ENCODE measurements around the gene PCSK5. TPM values are rescaled to one million over a fixed set of nuclear protein-coding genes. Genes with fewer than 3 reads are reported as not detected.

PCSK5 gene
- polyA plus RNA-seq, 1 donor, result 123 TPM

DNA sequence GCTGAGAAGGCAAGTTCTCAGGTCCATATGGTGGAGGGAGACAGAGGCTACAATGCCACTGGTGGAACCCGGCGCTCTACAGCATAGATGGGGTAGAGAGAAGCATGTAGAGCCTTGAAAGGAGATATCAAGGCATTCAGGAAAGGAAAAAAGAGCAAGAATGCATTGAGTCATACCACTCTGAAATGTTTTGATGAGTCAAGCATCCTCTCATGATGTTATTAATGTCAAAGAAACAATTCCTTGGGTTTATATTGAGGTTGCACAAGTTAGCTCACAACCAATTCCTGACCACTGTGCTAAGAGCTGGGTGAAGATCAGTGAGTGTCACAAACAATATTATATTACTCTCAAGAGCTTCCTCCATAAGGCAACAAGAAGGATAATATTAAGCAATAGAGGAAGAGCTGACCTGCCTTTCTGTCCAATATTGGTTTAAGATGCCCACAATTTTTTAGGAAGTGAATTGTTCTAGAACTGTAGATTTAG, 325.7 kb downstream of the PCSK5 start:
- no peak for DNase-seq
- Histone ChIP-seq H3K27ac (ENCODE audit: low read length) (no peak overlapping the region), H3K9me3 (ENCODE audit: control insufficient read depth, low read depth, low read length) (no peaks in the 10 kb centered on the region), H3K4me3 (ENCODE audit: low read length) (no peak overlapping the region), H3K27me3 (ENCODE audit: control insufficient read depth, insufficient read depth, low read length) (no peaks in the 10 kb centered on the region), H3K4me1 (ENCODE audit: control insufficient read depth, insufficient read depth, low read length) (no peaks in the 10 kb centered on the region), H3K36me3 (ENCODE audit: control insufficient read depth, insufficient read depth, low read length) (peaks cover 27% of the 10 kb centered on the region)
- WGBS (ENCODE audit: insufficient coverage, low lambda C conversion rate), result no CpG with 5 or more reads among the region's 2 CpGs

DNA sequence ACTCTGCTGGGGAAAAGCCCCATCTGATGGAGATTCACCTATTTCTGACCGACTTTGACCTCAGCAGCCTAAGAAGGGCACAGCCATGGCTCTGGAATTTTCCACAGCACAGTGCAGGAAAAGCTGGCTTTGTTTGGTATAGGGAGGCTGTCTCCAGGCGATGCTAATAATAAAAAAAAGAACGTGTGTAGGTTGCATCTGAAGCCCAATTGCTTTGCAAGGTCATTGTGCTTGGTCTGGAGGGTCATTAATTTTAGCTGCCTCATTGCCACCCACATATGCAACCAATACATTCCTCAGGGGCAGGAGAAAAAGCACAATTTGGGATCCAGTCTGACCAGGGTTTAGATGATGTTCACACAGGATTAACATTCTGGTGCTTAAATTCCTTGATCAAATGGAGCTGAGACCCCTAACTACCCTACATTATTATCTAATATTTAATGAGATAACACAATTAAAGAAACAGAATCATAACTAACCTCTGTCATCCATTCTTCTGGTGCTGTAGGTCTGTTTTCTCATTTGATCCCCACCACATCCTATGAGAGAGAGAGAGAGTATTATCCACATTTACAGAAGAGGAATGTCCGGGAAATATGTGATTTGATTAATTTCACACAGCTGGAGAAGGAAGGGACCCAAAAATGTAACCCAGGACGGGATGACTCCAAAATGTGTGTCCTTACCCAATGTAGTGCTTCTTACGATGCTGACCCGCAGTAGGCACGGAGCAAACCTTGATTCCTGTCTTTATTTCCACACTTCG, 327.8 kb downstream of the PCSK5 start:
- H3K4me1 ChIP-seq (ENCODE audit: control insufficient read depth, insufficient read depth, low read length), result no peaks in the 10 kb centered on the region
- H3K4me3 ChIP-seq (ENCODE audit: low read length), result no peak overlapping the region
- H3K36me3 ChIP-seq (ENCODE audit: control insufficient read depth, insufficient read depth, low read length), result peaks cover 23% of the 10 kb centered on the region
- H3K27ac ChIP-seq (ENCODE audit: low read length), result no peak overlapping the region
- no peaks in the 10 kb centered on the region for H3K27me3 ChIP-seq (ENCODE audit: control insufficient read depth, insufficient read depth, low read length)
- no peak for DNase-seq
- WGBS (ENCODE audit: insufficient coverage, low lambda C conversion rate), result 90% methylated on average over 2 of the region's 9 CpGs
- H3K9me3 ChIP-seq (ENCODE audit: control insufficient read depth, low read depth, low read length), result no peaks in the 10 kb centered on the region

DNA sequence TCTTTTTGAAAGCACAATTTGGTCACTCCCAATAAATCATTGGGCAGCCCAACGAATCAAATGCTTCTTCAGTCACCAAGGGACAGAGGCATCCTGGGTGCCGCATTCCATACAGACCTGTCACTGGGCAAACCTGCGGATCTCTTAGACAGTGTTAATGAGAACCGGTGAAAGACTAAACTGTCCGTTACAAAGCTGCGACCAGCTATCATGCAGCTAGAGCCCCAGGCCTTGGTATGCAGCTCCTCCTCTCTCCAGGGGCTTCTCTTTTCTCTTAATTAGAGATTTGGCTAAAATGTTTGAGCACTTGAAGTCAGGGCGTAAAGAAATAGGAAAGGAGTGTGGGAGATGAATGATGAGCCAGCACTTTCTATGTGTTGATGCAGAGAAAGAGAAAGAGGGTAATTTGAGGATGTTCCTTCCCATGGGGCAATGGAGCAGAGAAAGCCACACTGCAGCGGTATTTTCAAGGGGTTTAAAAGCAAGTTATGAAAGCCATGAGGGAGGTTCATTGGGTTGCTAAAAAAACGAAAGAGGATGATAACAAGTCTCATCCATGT, 328.5 kb downstream of the PCSK5 start:
- Histone ChIP-seq H3K27ac (ENCODE audit: low read length) (no peak overlapping the region), H3K9me3 (ENCODE audit: control insufficient read depth, low read depth, low read length) (no peaks in the 10 kb centered on the region), H3K4me3 (ENCODE audit: low read length) (no peak overlapping the region), H3K27me3 (ENCODE audit: control insufficient read depth, insufficient read depth, low read length) (no peaks in the 10 kb centered on the region), H3K4me1 (ENCODE audit: control insufficient read depth, insufficient read depth, low read length) (no peaks in the 10 kb centered on the region), H3K36me3 (ENCODE audit: control insufficient read depth, insufficient read depth, low read length) (peaks cover 23% of the 10 kb centered on the region)
- 92% methylated on average over 6 of the region's 9 CpGs for WGBS (ENCODE audit: insufficient coverage, low lambda C conversion rate)
- no peak for DNase-seq

DNA sequence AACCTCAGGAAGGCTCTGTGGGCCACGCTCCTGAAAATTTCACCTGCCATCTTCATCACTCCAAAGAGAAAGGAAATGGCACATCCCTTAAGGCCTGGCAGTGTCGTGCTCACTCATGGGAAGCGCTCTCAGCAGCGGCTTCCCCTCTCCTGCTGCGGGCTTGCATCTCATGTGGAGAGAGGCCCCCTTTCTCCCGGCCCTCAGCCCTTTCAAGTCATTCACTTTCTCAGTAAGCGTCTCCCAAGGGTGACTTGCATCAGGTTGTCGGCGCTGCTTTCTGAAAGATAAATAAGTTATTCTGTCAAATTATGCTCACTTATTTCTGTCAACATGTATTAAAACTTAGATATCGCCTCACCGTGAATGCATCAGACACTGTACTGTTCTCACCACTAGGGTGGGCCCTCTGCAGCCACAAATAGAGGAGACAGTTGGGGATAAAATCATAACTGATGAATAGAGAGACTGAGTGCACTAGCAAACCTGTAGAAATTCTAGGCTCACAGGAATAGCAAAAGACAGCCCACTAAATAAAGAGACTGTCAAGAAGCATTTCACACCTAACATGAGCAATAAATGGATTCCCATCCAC, 329.2 kb downstream of the PCSK5 start:
- Histone ChIP-seq H3K9me3 (ENCODE audit: control insufficient read depth, low read depth, low read length) (no peaks in the 10 kb centered on the region), H3K27me3 (ENCODE audit: control insufficient read depth, insufficient read depth, low read length) (no peaks in the 10 kb centered on the region), H3K36me3 (ENCODE audit: control insufficient read depth, insufficient read depth, low read length) (peaks cover 23% of the 10 kb centered on the region), H3K27ac (ENCODE audit: low read length) (no peak overlapping the region), H3K4me1 (ENCODE audit: control insufficient read depth, insufficient read depth, low read length) (no peaks in the 10 kb centered on the region), H3K4me3 (ENCODE audit: low read length) (no peak overlapping the region)
- no CpG with 5 or more reads among the region's 11 CpGs for WGBS (ENCODE audit: insufficient coverage, low lambda C conversion rate)
- DNase-seq, result no peak

DNA sequence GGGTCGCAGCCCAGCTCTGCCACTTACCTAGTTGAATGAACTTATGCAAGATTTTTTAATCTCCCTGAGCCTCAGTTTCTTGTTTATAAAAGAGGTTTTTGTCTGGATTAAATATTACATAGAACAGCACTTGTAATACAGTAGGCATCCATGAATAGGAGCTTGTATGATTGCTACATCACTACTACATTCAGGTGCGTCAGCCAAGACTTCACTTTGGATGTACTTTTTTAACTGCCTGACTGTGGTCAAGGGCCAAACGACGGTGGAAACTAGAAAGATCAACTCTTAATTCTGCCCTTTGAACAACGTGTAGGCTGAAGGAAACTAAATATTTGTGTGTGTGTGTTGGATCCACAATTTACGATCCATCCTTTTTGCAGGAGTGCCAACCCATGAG, 330.9 kb downstream of the PCSK5 start:
- no peak overlapping the region for H3K27ac ChIP-seq (ENCODE audit: low read length)
- H3K4me1 ChIP-seq (ENCODE audit: control insufficient read depth, insufficient read depth, low read length), result no peaks in the 10 kb centered on the region
- no peak for DNase-seq
- WGBS (ENCODE audit: insufficient coverage, low lambda C conversion rate), result 40% methylated on average over 1 of the region's 6 CpGs
- H3K4me3 ChIP-seq (ENCODE audit: low read length), result no peak overlapping the region
- H3K9me3 ChIP-seq (ENCODE audit: control insufficient read depth, low read depth, low read length), result no peaks in the 10 kb centered on the region
- no peaks in the 10 kb centered on the region for H3K27me3 ChIP-seq (ENCODE audit: control insufficient read depth, insufficient read depth, low read length)
- peaks cover 23% of the 10 kb centered on the region for H3K36me3 ChIP-seq (ENCODE audit: control insufficient read depth, insufficient read depth, low read length)

DNA sequence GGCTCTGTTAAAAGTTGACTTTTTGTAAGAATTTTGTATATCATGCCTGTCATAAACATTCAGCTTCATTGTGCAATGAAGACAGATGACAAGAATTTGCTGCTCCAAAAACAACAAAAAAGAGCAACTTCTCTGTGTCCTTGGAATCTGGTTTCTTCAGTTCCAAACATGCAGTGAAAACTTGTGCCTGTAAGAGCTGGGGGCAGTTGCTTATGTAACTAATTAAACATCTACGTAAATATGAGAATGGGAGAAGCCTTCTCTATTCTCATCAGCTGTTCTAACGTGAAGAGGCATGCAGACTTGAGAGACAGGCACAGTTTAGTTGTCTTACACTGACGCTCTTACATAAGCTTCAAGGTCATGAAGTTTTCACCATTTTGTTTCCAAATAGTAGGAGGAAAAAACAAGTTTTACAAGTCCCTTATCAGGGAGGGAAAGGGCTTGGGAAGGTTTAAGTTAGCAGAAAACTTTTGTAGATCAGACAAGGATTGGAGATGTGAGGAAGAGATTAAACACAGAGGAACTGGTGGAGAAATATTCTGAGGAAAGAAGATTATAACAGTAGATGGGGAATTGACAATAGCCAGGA, 333.4 kb downstream of the PCSK5 start:
- no peak for DNase-seq
- Histone ChIP-seq H3K4me3 (ENCODE audit: low read length) (no peak overlapping the region), H3K27me3 (ENCODE audit: control insufficient read depth, insufficient read depth, low read length) (no peaks in the 10 kb centered on the region), H3K9me3 (ENCODE audit: control insufficient read depth, low read depth, low read length) (no peaks in the 10 kb centered on the region), H3K4me1 (ENCODE audit: control insufficient read depth, insufficient read depth, low read length) (no peaks in the 10 kb centered on the region), H3K27ac (ENCODE audit: low read length) (no peak overlapping the region), H3K36me3 (ENCODE audit: control insufficient read depth, insufficient read depth, low read length) (peaks cover 26% of the 10 kb centered on the region)
- WGBS (ENCODE audit: insufficient coverage, low lambda C conversion rate), result no CpG with 5 or more reads among the region's 3 CpGs

DNA sequence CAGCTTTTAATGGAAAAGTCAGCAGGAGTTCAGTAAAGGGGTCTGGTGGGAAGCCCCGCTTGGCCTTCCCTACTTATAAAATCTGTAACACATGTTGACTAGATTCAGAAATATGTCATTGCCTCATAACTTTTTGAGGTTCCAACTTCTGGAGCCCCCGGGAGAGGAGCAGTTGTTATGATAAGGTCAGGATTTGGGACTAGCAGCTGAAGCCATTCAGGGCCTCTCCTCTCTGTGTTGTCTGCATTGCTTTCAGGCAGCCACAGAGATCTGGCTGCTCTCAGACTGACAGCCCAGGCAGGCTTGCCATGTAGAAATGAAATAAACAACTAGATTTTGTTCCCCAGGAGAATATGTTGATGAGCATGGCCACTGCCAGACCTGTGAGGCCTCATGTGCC, 336.7 kb downstream of the PCSK5 start:
- DNase-seq, result no peak
- Histone ChIP-seq H3K9me3 (ENCODE audit: control insufficient read depth, low read depth, low read length) (no peaks in the 10 kb centered on the region), H3K4me1 (ENCODE audit: control insufficient read depth, insufficient read depth, low read length) (no peaks in the 10 kb centered on the region), H3K36me3 (ENCODE audit: control insufficient read depth, insufficient read depth, low read length) (peaks cover 37% of the 10 kb centered on the region), H3K4me3 (ENCODE audit: low read length) (no peak overlapping the region), H3K27me3 (ENCODE audit: control insufficient read depth, insufficient read depth, low read length) (no peaks in the 10 kb centered on the region), H3K27ac (ENCODE audit: low read length) (no peak overlapping the region)
- no CpG with 5 or more reads among the region's 2 CpGs for WGBS (ENCODE audit: insufficient coverage, low lambda C conversion rate)

DNA sequence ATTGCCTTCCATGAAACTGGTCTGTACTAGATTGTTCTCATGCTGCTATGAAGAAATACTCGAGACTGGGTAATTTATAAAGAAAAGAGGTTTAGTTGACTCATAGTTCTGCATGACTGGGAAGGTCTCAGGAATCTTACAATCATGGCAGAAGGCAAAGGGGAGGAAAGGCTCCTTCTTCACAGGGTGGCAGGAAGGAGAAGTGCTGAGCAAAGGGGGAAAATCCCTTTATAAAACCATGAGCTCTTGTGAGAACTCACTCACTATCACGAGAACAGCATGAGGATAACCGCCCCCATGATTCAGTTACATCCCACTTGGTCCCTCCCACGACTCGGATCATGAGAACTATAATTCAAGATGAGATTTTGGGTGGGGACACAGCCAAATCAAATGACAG, 340.5 kb downstream of the PCSK5 start:
- Histone ChIP-seq H3K9me3 (ENCODE audit: control insufficient read depth, low read depth, low read length) (no peaks in the 10 kb centered on the region), H3K4me3 (ENCODE audit: low read length) (no peak overlapping the region), H3K27me3 (ENCODE audit: control insufficient read depth, insufficient read depth, low read length) (no peaks in the 10 kb centered on the region), H3K27ac (ENCODE audit: low read length) (no peak overlapping the region), H3K4me1 (ENCODE audit: control insufficient read depth, insufficient read depth, low read length) (no peaks in the 10 kb centered on the region), H3K36me3 (ENCODE audit: control insufficient read depth, insufficient read depth, low read length) (peaks cover 54% of the 10 kb centered on the region)
- no CpG with 5 or more reads among the region's 5 CpGs for WGBS (ENCODE audit: insufficient coverage, low lambda C conversion rate)
- DNase-seq, result no peak

DNA sequence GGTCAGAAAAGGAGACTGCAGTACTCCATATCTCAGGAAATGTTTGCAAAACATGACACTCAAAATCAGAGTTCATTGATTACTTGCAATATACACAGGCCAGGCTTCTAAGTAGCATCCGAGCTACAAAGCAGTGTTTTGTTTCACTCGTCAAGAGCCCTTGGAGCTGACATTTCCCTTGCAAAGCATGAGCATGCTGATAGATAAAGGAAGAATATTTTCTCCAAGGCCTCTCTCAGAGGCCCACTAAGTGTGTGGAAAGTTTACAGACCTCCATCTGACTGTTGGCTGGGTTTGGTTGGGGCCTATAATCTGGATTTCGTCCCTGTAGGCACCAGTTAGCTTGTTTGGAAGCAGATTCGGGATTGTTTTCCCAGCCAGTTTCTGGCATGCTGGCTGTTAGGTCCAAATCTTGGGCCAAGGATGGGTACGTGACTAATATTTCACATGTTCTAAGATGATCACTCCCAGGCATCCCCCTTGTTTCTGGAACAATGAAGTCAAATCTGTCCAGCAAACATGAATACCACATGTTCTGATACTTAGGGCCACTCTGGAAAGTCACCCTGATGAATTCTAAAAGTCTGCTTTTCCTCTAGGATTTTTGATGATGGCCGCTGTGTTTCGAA, 342.5 kb downstream of the PCSK5 start:
- Histone ChIP-seq H3K9me3 (ENCODE audit: control insufficient read depth, low read depth, low read length) (no peaks in the 10 kb centered on the region), H3K36me3 (ENCODE audit: control insufficient read depth, insufficient read depth, low read length) (peaks cover 52% of the 10 kb centered on the region), H3K4me3 (ENCODE audit: low read length) (no peak overlapping the region), H3K4me1 (ENCODE audit: control insufficient read depth, insufficient read depth, low read length) (no peaks in the 10 kb centered on the region), H3K27ac (ENCODE audit: low read length) (no peak overlapping the region), H3K27me3 (ENCODE audit: control insufficient read depth, insufficient read depth, low read length) (no peaks in the 10 kb centered on the region)
- no CpG with 5 or more reads among the region's 7 CpGs for WGBS (ENCODE audit: insufficient coverage, low lambda C conversion rate)
- DNase-seq, result no peak

DNA sequence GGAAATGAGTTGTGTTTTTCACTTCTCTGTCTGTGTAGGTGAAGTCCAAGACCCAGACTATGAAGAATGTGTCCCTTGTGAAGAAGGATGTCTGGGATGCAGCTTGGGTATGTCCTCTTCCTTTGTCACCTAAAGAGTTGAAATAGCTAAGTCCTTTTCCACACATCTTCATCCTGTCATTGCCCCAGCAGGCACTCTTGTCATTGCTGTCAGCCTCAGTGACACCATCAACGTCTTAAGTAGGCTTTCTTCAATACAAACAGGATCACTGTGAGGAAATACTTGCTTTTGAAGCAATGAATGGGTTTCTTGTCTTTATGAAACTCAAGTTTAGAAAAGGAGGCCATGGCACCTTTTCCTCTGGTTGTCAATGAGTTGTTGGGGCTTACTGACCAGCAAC, 350.1 kb downstream of the PCSK5 start:
- Histone ChIP-seq H3K9me3 (ENCODE audit: control insufficient read depth, low read depth, low read length) (no peaks in the 10 kb centered on the region), H3K27ac (ENCODE audit: low read length) (no peak overlapping the region), H3K4me3 (ENCODE audit: low read length) (no peak overlapping the region), H3K27me3 (ENCODE audit: control insufficient read depth, insufficient read depth, low read length) (no peaks in the 10 kb centered on the region), H3K4me1 (ENCODE audit: control insufficient read depth, insufficient read depth, low read length) (no peaks in the 10 kb centered on the region), H3K36me3 (ENCODE audit: control insufficient read depth, insufficient read depth, low read length) (peaks cover 38% of the 10 kb centered on the region)
- DNase-seq, result no peak
- WGBS (ENCODE audit: insufficient coverage, low lambda C conversion rate), result no CpG with 5 or more reads among the region's 1 CpG

Data from large intestine (tissue), 3 donors.